HG03439 (cell line): ENCODE measurements around the gene UBA5.
"Not testable (repeated sequence)": the region's sequence is repeated elsewhere in the genome, so short reads cannot be mapped to it uniquely, and the experiment has no call there.

Experiments used
- ATAC-seq: cut with Tn5 transposase; IDR thresholded peaks from one replicate; pipeline ENCODE4 v1.9.1; 2021; ENCODE audit warnings: mild to moderate bottlenecking, moderate library complexity; ENCODE audit not compliant: unreplicated experiment

UBA5 gene

DNA sequence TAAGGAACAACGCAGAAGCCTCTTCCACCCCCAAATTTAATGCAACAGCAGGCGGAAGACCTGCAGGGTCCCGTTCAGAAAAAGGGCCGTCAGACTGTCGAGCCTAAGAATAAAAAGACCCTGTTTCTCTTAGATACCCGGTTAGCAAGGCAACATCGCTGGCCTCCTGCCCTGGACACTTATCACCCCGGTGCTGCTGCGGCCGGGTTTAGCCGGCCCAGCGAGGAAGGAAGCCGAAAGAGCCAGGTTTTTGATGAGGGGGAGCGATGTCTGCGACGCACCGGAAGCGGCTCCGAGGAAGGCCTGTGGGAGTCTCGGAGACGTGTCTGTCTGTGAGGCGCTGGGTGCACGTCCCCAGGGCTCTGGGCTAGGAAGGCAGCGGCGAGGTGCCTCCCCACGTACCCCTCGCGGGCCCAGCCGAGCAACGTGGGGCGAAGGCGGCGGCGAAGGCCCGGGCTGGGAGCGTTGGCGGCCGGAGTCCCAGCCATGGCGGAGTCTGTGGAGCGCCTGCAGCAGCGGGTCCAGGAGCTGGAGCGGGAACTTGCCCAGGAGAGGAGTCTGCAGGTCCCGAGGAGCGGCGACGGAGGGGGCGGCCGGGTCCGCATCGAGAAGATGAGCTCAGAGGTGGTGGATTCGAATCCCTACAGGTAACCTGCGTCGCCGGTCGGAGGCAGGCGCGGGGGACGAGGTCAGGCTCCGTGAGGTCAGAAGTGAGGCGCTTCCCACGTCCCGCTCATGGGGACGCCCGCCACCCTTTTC is at the start of gene UBA5:
Gene UBA5 (plus strand): TSS at position 278 of the 759 bp plus-strand sequence. CDS start 209 bp downstream, at position 487.
- peak; percentile 75 for ATAC-seq

DNA sequence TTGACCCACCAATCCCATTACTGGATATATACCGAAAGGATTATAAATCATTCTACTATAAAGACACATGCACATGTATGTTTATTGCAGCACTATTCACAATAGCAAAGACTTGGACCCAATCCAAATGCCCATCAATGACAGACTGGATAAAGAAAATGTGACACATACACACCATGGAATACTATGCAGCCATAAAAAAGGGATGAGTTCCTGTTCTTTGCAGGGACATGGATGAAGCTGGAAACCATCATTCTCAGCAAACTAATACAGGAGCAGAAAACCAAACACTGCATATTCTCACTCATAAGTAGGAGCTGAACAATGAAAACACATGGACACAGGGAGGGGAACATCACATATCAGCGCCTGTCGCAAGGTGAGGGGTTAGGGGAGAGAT is 44.8 kb upstream of the UBA5 start:
- ATAC-seq: not testable (repeated sequence)

DNA sequence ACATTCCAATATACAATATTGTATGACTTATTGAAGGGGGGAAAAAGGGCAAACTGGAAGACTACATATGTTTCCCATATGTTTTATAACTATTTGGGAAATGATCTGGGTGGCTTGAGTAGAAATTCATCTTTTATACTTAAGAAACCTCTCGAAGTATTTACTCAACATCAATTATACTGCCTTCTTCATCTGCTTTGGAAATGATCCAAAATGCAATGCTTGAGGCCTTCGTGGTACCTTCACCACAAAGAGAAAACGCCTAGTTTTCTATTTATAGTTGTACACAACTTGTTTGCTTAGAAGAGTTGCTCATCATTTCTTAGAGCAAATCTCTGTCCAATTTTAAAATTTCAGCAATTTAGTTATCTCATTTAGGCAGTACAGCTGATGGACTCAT is 44.2 kb upstream of the UBA5 start:
- no peak for ATAC-seq

- ATAC-seq: no peak
Measured at GRCh38 chr3:132616780-132617179, 43.3 kb upstream of the UBA5 start.

DNA sequence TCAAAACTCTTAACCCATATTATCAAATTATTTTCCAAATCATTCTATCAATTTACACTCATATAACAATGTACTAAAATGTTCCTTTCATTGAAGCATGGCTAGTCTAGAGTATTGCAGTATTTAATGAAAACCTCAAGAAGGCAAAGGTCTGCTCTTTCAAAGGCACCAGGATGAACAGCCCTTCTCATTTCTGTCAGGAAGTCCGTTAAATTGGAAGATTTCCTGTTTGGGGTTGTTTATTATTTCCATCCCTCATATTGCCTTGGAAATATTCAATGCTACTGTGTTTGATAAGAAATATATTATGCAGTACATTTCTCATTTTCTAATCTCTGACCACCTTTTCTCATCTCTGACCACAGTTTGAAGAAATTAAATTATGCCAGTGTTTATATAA is 38.0 kb upstream of the UBA5 start:
- no peak for ATAC-seq

DNA sequence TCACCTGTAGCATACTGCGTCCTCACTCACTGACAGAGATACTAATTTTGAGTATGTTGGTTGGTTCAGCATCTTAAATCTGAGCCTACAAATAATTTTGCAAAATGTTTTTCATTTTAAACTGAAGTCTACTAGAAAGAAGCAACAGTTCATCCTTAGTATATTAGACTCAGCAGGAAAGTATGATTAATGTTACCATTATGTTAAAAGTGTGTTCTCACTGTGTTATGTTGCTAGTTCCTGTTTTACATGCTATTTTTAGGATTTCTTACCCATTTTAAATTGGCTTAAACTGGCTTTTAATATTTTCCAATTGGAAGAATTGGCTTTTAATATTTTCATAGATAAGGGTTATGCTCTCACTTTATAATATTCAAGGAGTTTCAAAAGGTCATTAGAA is 37.4 kb upstream of the UBA5 start:
- no peak for ATAC-seq

DNA sequence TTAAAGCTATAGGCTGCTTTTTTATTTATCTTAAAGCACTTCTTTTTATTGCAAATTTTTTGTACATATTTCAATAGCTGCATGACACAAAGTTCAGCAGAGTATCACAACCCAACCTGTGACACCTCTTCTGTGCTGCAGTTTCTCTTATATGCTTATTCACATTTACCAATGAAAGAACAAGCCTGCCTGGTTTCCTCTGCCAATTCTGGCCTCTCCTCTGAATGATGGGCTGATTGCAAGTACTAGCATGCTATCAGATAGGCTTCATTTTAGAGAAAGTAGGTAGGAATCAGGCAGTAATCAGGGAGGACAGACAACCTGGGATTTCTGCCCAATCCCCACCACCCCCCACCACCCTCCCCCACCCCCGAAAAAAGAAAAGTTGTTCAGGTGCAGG is 36.5 kb upstream of the UBA5 start:
- ATAC-seq: no peak

DNA sequence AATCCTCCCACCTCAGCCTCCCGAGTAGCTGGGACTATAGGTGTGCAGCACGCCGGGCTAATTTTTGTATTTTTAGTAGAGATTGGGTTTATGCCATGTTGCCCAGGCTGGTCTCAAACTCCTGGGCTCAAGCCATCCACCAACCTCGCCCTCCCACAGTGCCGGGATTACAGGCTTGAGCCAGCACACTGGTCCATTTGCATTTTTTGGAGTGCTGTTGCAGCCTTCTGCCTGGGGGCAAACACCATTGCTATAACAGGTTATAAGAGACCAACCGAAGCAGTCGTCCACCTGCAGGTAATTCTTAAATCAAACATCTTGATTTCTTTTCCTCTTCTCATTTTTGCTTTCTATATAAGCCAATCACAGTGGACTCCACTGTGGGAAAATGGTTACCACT is 35.3 kb upstream of the UBA5 start:
- no peak for ATAC-seq

GRCh38 chr3:132625613-132626012 is 34.5 kb upstream of the UBA5 start:
- peak; percentile 80 for ATAC-seq

DNA sequence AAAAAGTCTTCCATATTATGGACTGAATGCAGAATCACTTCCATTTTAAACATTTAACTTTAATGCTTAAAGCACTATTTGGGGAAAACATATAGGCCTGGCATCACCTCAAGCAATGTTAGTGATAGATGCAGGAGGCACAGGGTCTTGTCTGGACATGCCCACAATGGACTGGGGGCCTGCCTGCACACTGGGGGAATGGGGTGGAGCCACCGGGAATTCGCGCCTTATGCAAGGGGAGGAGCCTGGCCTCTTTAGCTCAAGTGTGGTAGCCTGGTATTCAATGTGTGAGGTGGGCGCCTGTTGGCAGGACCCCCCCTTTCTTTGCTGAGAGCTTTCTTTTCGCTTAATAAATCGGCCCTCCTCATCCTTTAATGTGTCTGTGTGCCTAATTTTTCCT is 33.2 kb upstream of the UBA5 start:
- ATAC-seq: no peak

GRCh38 chr3:132628157-132628556 is 32.0 kb upstream of the UBA5 start:
- no peak for ATAC-seq

DNA sequence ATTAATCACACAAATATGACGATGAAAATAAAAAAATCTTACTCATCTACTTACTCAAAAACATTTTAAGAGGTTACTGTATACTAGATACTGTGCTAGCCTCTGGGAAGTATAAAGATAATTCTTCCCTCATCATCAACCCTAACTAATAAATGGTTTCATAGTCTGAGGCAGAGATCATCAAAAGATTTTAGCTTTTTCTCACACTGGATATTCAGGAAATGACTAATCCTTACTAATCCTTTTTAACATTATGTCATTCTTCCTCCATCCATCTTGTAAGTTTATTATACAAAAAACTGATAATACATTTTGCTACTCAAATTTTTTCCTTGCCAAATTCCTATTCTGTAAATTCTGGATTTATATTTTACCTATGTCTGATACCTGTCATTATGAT is 30.2 kb upstream of the UBA5 start:
- no peak for ATAC-seq

GRCh38 chr3:132630612-132631011 is 29.5 kb upstream of the UBA5 start:
- ATAC-seq: no peak

DNA sequence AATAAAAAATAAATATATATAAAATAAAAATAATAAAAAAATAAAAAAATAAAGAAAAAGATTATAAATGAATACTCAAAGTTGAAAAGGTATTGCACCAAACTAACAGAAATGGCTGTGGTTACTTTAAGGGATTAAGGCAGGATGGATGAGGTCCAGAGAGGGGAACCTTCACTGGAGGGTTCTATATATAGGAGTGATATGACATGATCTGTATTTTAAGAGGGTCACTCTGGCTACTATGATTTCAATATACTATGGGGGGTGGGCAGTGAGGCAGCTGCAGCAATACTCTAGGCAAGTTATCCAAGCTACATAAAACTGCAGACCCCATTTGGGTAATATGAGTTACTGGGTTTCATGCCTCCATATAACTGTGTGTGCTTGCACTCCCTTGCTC is 25.1 kb upstream of the UBA5 start:
- ATAC-seq: no peak

GRCh38 chr3:132637590-132637989 is 22.5 kb upstream of the UBA5 start:
- ATAC-seq: no peak

GRCh38 chr3:132638706-132639105 is 21.4 kb upstream of the UBA5 start:
- ATAC-seq: no peak

DNA sequence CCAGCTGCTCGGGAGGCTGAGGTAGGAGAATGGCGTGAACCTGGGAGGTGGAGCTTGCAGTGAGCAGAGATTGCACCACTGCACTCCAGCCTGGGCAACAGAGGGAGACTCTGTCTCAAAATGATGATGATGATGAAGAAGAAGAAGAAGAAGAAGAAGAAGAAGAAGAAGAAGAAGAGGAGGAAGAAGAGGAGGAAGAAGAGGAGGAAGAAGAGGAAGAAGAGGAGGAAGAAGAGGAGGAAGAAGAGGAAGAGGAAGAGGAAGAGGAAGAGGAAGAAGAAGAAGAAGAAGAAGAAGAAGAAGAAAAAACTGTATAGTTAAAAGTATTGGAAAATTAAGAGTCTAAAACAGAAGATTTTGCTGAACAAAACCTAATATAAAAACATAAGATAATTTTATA is 18.7 kb upstream of the UBA5 start:
- not testable (repeated sequence) for ATAC-seq

DNA sequence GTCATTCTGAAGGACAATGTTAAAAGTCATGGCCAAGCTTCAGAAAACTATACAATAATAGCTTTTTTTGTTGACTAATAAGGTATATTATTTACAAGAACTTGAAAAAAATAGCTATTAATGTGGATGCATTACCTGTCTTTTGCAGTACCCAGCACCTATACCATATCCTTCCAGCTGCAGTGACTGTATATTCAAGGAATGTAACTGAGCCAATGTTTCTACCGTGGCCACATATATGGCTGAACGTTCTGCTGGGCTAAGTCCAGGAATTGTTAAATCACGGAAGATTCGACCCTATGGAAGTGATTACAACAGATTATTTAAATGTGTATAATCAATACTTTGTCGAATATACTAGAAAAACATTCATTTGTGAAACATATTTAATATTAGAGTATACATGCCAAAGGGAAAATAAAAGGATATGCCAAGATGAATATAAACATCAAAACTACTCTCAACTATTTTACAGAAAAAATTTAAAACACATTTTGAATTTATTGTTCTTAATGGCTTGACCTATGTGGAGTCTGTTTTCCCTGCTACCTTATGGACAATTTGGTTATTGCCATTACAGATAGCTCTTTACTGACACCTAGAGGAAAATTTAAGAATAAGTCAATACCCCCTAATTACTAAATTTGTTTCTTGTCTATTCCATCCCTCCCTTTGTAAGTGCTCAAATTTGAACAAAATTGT is 18.1 kb upstream of the UBA5 start:
- ATAC-seq: no peak

DNA sequence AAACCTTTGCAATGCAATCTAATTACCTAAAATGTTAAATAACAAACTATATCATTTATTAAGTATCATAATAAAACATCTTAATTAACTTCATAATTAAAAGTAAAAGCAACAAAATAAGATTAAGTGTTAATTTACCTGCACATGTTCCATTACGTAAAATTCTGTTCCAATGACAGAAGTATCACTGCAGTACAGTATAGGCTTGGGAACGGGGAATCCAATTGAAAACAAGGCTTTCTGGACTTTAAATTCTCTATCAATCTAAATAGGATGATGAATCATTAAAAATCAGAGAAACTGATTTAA is 17.6 kb upstream of the UBA5 start:
- ATAC-seq: no peak

- no peak for ATAC-seq
Measured at GRCh38 chr3:132643366-132643765, 16.8 kb upstream of the UBA5 start.

DNA sequence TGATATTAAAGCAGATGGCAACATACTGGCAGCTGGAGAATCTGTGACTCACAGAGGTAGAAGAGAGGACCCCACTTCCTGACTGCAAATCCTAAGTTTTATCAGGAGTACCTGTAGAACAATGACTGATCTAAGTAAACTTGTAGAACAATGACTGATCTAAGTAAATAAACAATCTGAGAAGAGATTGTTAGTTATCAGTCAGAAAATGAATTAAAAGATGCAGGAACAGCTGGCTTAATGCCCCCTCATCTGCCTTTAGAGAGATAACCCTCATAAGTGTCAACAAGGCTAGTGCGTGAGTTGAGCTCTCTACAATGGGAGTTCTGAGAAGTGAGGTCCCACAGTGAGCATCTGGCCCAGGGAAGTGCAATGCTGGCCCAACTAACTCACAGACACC is 15.1 kb upstream of the UBA5 start:
- no peak for ATAC-seq

DNA sequence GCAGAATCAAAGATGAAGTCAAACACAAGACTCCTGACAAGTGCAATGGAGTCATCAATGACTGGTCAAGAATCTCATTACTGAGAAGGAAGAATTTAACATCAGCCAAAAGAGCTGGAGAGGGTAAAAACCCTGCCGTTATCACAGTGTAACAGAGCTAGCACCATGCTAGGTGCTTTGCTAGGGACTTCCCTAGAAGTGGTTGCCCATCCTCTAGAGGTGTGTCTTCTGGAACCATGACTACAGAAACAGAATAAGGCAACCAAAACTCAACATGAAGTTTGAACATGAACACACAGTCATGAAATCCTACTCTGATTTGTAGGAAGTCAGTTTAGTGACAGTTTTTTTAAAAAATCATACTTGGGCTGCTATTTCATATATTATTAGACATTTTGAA is 10.0 kb upstream of the UBA5 start:
- ATAC-seq: no peak
